ENCODE data around the gene ZC3H18. TPM values are rescaled to one million over a fixed set of nuclear protein-coding genes. Genes with fewer than 3 reads are reported as not detected.

Gene ZC3H18
- total RNA-seq, 1 experiment from 2014 or later = 61.8 TPM

- no peak for TF ChIP-seq ZNF532 (CRISPR knock-in tag; IDR thresholded peaks at IDR 0.05; ENCODE audit: borderline replicate concordance)
- TF ChIP-seq ATF1 (CRISPR knock-in tag; IDR thresholded peaks at IDR 0.05) = no peak
Measured at GRCh38 chr16:88524973-88525662, 45.1 kb upstream of the ZC3H18 start (continued).

GRCh38 chr16:88525663-88525990 lies 44.6 kb upstream of the ZC3H18 start:
- DNase-seq (ENCODE audit: low spot score) (no peak), ATAC-seq (no peak)
- Mint-ChIP-seq H3K9me3 (no peaks in the 10 kb centered on the region), H3K27ac (no peak overlapping the region), H3K27me3 (ENCODE audit: low read depth) (no peaks in the 10 kb centered on the region), H3K36me3 (peaks cover 6% of the 10 kb centered on the region; the same call in 1 of the 2 replicates), H3K4me1 (peaks cover 6% of the 10 kb centered on the region; the same call in 1 of the 2 replicates), H3K4me3 (no peak overlapping the region)
- CTCF ChIA-PET = interaction anchor here (0.8 to 1.0 kb wide), 2 partner anchors 37 to 88 kb away, joined by 3 to 4 read pairs; no protein-coding TSS in a partner anchor
- POLR2A ChIA-PET = no interaction called here
- TF ChIP-seq SOX15 (CRISPR knock-in tag; IDR thresholded peaks at IDR 0.05) (no peak), GABPB1 (CRISPR knock-in tag; IDR thresholded peaks at IDR 0.05) (no peak), CDX4 (CRISPR knock-in tag; IDR thresholded peaks at IDR 0.05; ENCODE audit: borderline replicate concordance) (no peak), E2F4 (CRISPR knock-in tag; IDR thresholded peaks at IDR 0.05; ENCODE audit: borderline replicate concordance, low read depth) (no peak), TEAD1 (CRISPR knock-in tag; IDR thresholded peaks at IDR 0.05) (no peak), IRF2 (CRISPR knock-in tag; IDR thresholded peaks at IDR 0.05; ENCODE audit: borderline replicate concordance, low read depth) (no peak), IRF1 (CRISPR knock-in tag; IDR thresholded peaks at IDR 0.05) (no peak), ATF3 (CRISPR knock-in tag; conservative IDR thresholded peaks at IDR 0.05) (no peak)

- Mint-ChIP-seq H3K36me3 (peaks cover 6% of the 10 kb centered on the region; the same call in 1 of the 2 replicates), H3K4me1 (peaks cover 6% of the 10 kb centered on the region; the same call in 1 of the 2 replicates), H3K9me3 (no peaks in the 10 kb centered on the region), H3K4me3 (no peak overlapping the region), H3K27ac (no peak overlapping the region), H3K27me3 (ENCODE audit: low read depth) (no peaks in the 10 kb centered on the region)
- ATAC-seq = no peak
- DNase-seq (ENCODE audit: low spot score) = no peak
- CTCF ChIA-PET = interaction anchor here (0.7 to 1.0 kb wide), 4 partner anchors 28 to 89 kb away, joined by 3 to 4 read pairs (median 4); no protein-coding TSS in a partner anchor
- POLR2A ChIA-PET = interaction anchor here (0.7 kb wide), 2 partner anchors 58 to 277 kb away, joined by 3 to 7 read pairs; no protein-coding TSS in a partner anchor
- TF ChIP-seq TEAD4 (CRISPR knock-in tag; IDR thresholded peaks at IDR 0.05) (no peak), MXD4 (CRISPR knock-in tag; IDR thresholded peaks at IDR 0.05; ENCODE audit: borderline replicate concordance) (no peak), JUN (CRISPR knock-in tag; IDR thresholded peaks at IDR 0.05) (no peak), TEAD1 (CRISPR knock-in tag; IDR thresholded peaks at IDR 0.05) (no peak), HMGA2 (CRISPR knock-in tag; IDR thresholded peaks at IDR 0.05) (no peak), ZNF396 (CRISPR knock-in tag; IDR thresholded peaks at IDR 0.05; ENCODE audit: borderline replicate concordance) (no peak), CDX4 (CRISPR knock-in tag; IDR thresholded peaks at IDR 0.05; ENCODE audit: borderline replicate concordance) (no peak), ZNF416 (CRISPR knock-in tag; IDR thresholded peaks at IDR 0.05) (no peak), KAT7 (CRISPR knock-in tag; IDR thresholded peaks at IDR 0.05; ENCODE audit: borderline replicate concordance) (no peak), ZNF317 (CRISPR knock-in tag; IDR thresholded peaks at IDR 0.05; ENCODE audit: borderline replicate concordance, low read depth) (no peak), E2F1 (CRISPR knock-in tag; IDR thresholded peaks at IDR 0.05) (no peak), RELA (CRISPR knock-in tag; IDR thresholded peaks at IDR 0.05; ENCODE audit: borderline replicate concordance) (no peak), TP53 (CRISPR knock-in tag; IDR thresholded peaks at IDR 0.05) (no peak), CREM (CRISPR knock-in tag; IDR thresholded peaks at IDR 0.05) (no peak)
Measured at GRCh38 chr16:88526008-88526905, 43.9 kb upstream of the ZC3H18 start.

Measured in WTC11 (cell line).